Mesenchymal stem cell (in vitro differentiated cells and primary cell): ENCODE measurements around the gene CS.
A peak's percentile ranks its signal among the peaks of the same experiment; 100 is the strongest.

Source experiments
- DNase-seq: peaks from one replicate; pipeline ENCODE4 v3.0.0-alpha.2; 2013
- H2AFZ ChIP-seq: one replicate; pipeline ENCODE4 v1.6.1; 2013; ENCODE audit warnings: low read depth, mild to moderate bottlenecking, control low read depth, inconsistent platforms, low read length, moderate library complexity
- H2AK5ac ChIP-seq: 2 replicates; pipeline ENCODE4 v1.6.1; 2013; ENCODE audit warnings: low read length, moderate library complexity, mild to moderate bottlenecking, inconsistent platforms; ENCODE audit not compliant: severe bottlenecking
- H2BK120ac ChIP-seq: one replicate; pipeline ENCODE4 v1.6.1; 2013; ENCODE audit warnings: low read depth, mild to moderate bottlenecking, inconsistent platforms, low read length, moderate library complexity
- H2BK12ac ChIP-seq, 2 experiments: one replicate each; pipeline ENCODE4 v1.6.1; 2013; ENCODE audit warnings: inconsistent platforms in 2 of 2, low read length in 2 of 2, mild to moderate bottlenecking in 2 of 2, moderate library complexity in 2 of 2, control low read depth in 1 of 2
- H2BK15ac ChIP-seq: one replicate; pipeline ENCODE4 v1.6.1; 2013; ENCODE audit warnings: mild to moderate bottlenecking, low read depth, inconsistent platforms; ENCODE audit not compliant: poor library complexity, severe bottlenecking
- H2BK5ac ChIP-seq: 2 replicates; pipeline ENCODE4 v1.6.1; 2013; ENCODE audit warnings: low read depth, mild to moderate bottlenecking, low read length, control low read depth, inconsistent platforms; ENCODE audit not compliant: poor library complexity, severe bottlenecking
- H3K14ac ChIP-seq, 2 experiments: one replicate each; pipeline ENCODE4 v1.6.1; 2013; ENCODE audit warnings: inconsistent platforms in 2 of 2, low read length in 2 of 2, control low read depth in 1 of 2, mild to moderate bottlenecking in 1 of 2, moderate library complexity in 1 of 2
- H3K18ac ChIP-seq, 2 experiments: one replicate each; pipeline ENCODE4 v1.6.1; 2013; ENCODE audit warnings: inconsistent platforms in 2 of 2, low read length in 2 of 2, control low read depth in 1 of 2, low read depth in 1 of 2, mild to moderate bottlenecking in 1 of 2
- H3K23ac ChIP-seq, 2 experiments: one replicate each; pipeline ENCODE4 v1.6.1; 2013; ENCODE audit warnings: inconsistent platforms in 2 of 2, low read length in 2 of 2, mild to moderate bottlenecking in 2 of 2, moderate library complexity in 2 of 2, control low read depth in 1 of 2
- H3K27ac ChIP-seq: 2 replicates; pipeline ENCODE4 v1.5.1; 2013; ENCODE audit warnings: mild to moderate bottlenecking, moderate library complexity, low read length, control low read depth, inconsistent platforms; ENCODE audit not compliant: poor library complexity, severe bottlenecking
- H3K27me3 ChIP-seq, 2 experiments: 2 replicates each; pipeline versions ENCODE4 v1.6.1 to v1.7.0; 2013; ENCODE audit warnings: low read length in 2 of 2, mild to moderate bottlenecking in 2 of 2, moderate library complexity in 2 of 2, control low read depth in 1 of 2, inconsistent platforms in 1 of 2; ENCODE audit not compliant: control insufficient read depth in 1 of 2, insufficient read depth in 1 of 2
- H3K36me3 ChIP-seq, 2 experiments: 2 replicates each; pipeline versions ENCODE4 v1.6.1 to v1.7.0; 2013; ENCODE audit warnings: low read length in 2 of 2, control low read depth in 1 of 2, inconsistent platforms in 1 of 2, low read depth in 1 of 2, mild to moderate bottlenecking in 1 of 2; ENCODE audit not compliant: insufficient read depth in 2 of 2, control insufficient read depth in 1 of 2
- H3K4ac ChIP-seq, 2 experiments: one replicate each; pipeline ENCODE4 v1.6.1; 2013; ENCODE audit warnings: inconsistent platforms in 2 of 2, low read length in 2 of 2, mild to moderate bottlenecking in 2 of 2, moderate library complexity in 2 of 2, control low read depth in 1 of 2, low read depth in 1 of 2
- H3K4me1 ChIP-seq: 2 replicates; pipeline ENCODE4 v1.6.1; 2013; ENCODE audit warnings: low read depth, low read length, control low read depth; ENCODE audit not compliant: control insufficient read depth, insufficient read depth
- H3K4me2 ChIP-seq: 2 replicates; pipeline ENCODE4 v1.6.1; 2013; ENCODE audit warnings: low read length, mild to moderate bottlenecking, inconsistent platforms; ENCODE audit not compliant: poor library complexity, severe bottlenecking
- H3K4me3 ChIP-seq, 2 experiments: 2 replicates each; pipeline versions ENCODE4 v1.5.1 to v1.7.0; 2013; ENCODE audit warnings: low read length in 2 of 2, mild to moderate bottlenecking in 2 of 2, control low read depth in 1 of 2, low read depth in 1 of 2; ENCODE audit not compliant: insufficient read depth in 1 of 2
- H3K79me1 ChIP-seq: replicated peaks from 2 replicates; pipeline ENCODE4 v1.6.1; 2013; ENCODE audit warnings: mild to moderate bottlenecking, control low read depth, low read length, inconsistent platforms; ENCODE audit not compliant: poor library complexity, severe bottlenecking
- H3K9ac ChIP-seq: 2 replicates; pipeline ENCODE4 v1.7.0; 2013; ENCODE audit warnings: mild to moderate bottlenecking, low read length, moderate library complexity
- H3K9me3 ChIP-seq: 2 replicates; pipeline ENCODE4 v1.7.0; 2013; ENCODE audit warnings: mild to moderate bottlenecking, low read length; ENCODE audit not compliant: control insufficient read depth
- H4K8ac ChIP-seq: one replicate; pipeline ENCODE4 v1.6.1; 2013; ENCODE audit warnings: inconsistent platforms, mild to moderate bottlenecking, low read length, moderate library complexity
- H4K91ac ChIP-seq: one replicate; pipeline ENCODE4 v1.6.1; 2013; ENCODE audit warnings: mild to moderate bottlenecking, low read length, inconsistent platforms
- WGBS: methylation state at CpG from one replicate; pipeline ENCODE4 v1.1.7; 2013; ENCODE audit warnings: mixed read lengths; 5-methylcytosine and 5-hydroxymethylcytosine counted together

Gene CS

DNA sequence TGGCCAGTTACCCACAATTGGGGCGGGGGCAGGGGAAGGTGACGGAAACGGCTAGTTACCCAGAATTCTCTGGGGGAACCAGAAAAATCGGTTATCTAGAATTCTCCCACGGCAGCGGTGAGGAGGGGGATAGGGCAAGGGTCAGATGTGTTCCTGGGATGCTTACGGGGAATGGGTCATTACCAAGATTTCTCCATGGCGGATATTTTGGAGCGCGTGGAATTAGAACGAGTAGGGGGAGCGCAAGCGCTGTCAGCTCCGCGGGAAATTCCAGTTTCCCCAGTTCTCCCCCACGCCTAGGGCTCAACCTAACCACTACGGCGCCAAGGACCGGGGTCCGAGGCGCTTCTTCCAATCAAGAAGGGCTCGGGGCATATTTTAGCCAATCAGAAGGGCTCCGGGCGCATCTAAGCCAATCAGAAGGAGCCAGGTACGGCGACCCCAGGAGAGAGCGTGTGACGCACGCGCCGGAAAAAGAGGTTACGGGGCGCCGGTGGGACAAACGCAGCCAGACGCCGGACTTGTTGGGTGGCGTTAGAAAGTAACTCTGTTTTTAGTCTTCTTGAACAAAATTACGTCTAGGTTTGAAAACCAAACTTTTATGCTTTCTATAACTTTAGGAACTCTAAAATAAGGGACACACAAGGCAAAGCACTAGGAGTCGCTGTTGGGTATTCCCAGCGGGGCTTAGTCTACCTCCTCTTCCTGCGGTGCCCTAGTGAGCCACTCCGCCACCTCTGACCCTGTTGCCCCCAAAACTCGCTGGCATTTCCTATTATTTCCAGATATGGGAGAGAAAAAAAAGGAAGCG is 33.8 kb upstream of the CS start, which contains the start of gene PAN2:
PAN2 (minus strand) TSS at position 322 of the 811 bp plus-strand sequence. CDS start 906 bp downstream, outside the sequence.
- Histone ChIP-seq H3K79me1 (peaks cover 3% of the 10 kb centered on the region), H2AFZ (peak within 1 kb of the TSS; percentile 78), H3K14ac (no peak within 1 kb of the TSS), H2BK120ac (peak within 1 kb of the TSS; percentile 84), H3K9me3 (no peaks in the 10 kb centered on the region), H3K4ac (peak within 1 kb of the TSS; percentile 25 to 92), H2AK5ac (peak within 1 kb of the TSS; percentile 95), H3K27me3 (no peaks in the 10 kb centered on the region), H3K4me3 (peak within 1 kb of the TSS; percentile 52 to 90), H2BK12ac (peak within 1 kb of the TSS in 1 of 2 experiments; percentile 4), H4K8ac (peak within 1 kb of the TSS; percentile 84), H3K18ac (peak within 1 kb of the TSS; percentile 68), H3K36me3 (no peaks in the 10 kb centered on the region), H3K9ac (peak within 1 kb of the TSS; percentile 98), H4K91ac (peak within 1 kb of the TSS; percentile 62), H3K4me2 (peak within 1 kb of the TSS; percentile 91), H3K27ac (peak within 1 kb of the TSS; percentile 96), H2BK15ac (no peak within 1 kb of the TSS), H2BK5ac (peak within 1 kb of the TSS; percentile 67), H3K23ac (no peak within 1 kb of the TSS), H3K4me1 (peaks cover 10% of the 10 kb centered on the region)
- 2% methylated on average over 39 of the region's 45 CpGs for WGBS
- DNase-seq, result peak; percentile 97

DNA sequence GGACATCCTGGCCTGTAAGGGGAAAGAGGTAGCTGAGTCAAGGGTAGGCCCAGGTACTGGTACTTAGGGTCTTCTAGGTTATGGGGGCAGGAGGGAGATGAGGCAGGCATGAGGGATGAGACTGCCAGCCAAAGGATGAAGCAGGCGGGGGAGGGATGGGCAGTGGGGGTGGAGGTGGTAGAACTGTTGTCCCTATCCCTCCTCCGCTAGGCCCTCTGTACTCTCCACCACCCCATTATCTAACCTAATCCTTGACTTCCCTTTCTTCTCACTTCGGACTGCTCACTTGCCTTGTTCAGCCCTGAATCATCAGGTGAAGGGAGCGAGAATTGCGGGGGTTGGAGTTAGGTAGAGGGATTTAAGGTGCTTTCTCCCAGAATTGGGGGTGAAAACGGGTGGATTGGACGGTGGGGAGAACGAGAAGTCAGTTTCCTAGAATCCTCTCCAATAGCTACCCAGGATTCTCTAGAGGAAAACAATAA is 33.1 kb upstream of the CS start:
- Histone ChIP-seq H3K36me3 (peaks cover 0 to under 1% of the 10 kb centered on the region in 2 experiments), H3K79me1 (peaks cover 3% of the 10 kb centered on the region), H2BK5ac (no peak overlapping the region), H3K27ac (peak overlapping the region; percentile 96), H4K8ac (peak overlapping the region; percentile 56), H3K14ac (no peak overlapping the region), H3K9ac (peak overlapping the region; percentile 98), H2AK5ac (peak overlapping the region; percentile 26), H3K23ac (no peak overlapping the region), H3K4me3 (peak overlapping the region in 1 of 2 experiments; percentile 90), H3K9me3 (no peaks in the 10 kb centered on the region), H2AFZ (peak overlapping the region; percentile 78), H3K4ac (peak overlapping the region in 1 of 2 experiments; percentile 92), H2BK120ac (no peak overlapping the region), H3K4me2 (peak overlapping the region; percentile 72), H3K4me1 (peaks cover 6% of the 10 kb centered on the region), H2BK15ac (no peak overlapping the region), H2BK12ac (peak overlapping the region in 1 of 2 experiments; percentile 4), H4K91ac (peak overlapping the region; percentile 62), H3K18ac (peak overlapping the region; percentile 68), H3K27me3 (no peaks in the 10 kb centered on the region)
- WGBS, result 89% methylated on average over 2 of the region's 8 CpGs
- no peak for DNase-seq

DNA sequence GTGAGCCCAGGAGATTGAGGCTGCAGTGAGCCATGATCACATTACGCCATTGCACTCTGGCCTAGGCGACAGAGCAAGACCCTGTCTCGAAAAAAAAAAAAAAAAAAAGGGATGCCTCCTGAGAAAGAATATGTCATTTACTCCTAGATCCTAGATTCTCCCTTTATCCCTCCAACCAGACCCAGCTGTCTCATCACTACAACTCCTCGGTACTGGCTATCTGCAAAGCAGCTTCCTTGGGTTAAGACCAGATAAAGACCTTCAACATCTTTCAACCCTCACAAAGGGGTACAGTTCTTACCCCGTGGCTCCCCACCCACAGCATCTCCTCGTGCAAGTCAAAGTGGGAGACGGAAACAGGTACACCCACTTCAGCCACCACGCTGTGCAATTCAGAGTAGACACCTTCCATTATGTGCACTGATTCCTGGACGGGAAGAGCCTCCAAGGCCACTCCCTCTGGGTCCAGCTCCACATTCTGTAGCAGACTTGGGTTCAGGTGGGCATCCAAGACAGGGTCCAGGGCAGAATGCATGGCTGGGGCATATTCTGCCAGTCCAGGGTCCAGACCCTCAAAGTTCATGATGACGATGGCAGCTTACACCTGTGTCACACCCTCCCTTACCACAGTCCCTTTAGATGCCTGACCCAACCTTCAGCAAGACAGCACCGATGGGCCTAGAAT is 32.5 kb upstream of the CS start:
- Histone ChIP-seq H3K4me3 (peak overlapping the region in 1 of 2 experiments; percentile 90), H2BK120ac (no peak overlapping the region), H2BK12ac (no peak overlapping the region)

More for the DNA sequence above, 32.5 kb upstream of the CS start:
- H3K27me3 ChIP-seq, result no peaks in the 10 kb centered on the region
- H3K27ac ChIP-seq, result no peak overlapping the region
- peak overlapping the region; percentile 62 for H4K91ac ChIP-seq
- H3K14ac ChIP-seq, result no peak overlapping the region
- H3K36me3 ChIP-seq, result peaks cover 0 to 6% of the 10 kb centered on the region in 2 experiments
- no peak for DNase-seq
- peak overlapping the region; percentile 56 for H4K8ac ChIP-seq
- peak overlapping the region; percentile 26 for H2AK5ac ChIP-seq
- no peak overlapping the region for H2AFZ ChIP-seq
- H3K18ac ChIP-seq, result no peak overlapping the region
- H3K23ac ChIP-seq, result no peak overlapping the region
- WGBS, result 93% methylated on average over 11 of the region's 11 CpGs
- H3K9me3 ChIP-seq, result no peaks in the 10 kb centered on the region
- no peak overlapping the region for H2BK15ac ChIP-seq
- no peak overlapping the region for H3K4me2 ChIP-seq
- peaks cover 3% of the 10 kb centered on the region for H3K79me1 ChIP-seq
- H2BK5ac ChIP-seq, result no peak overlapping the region
- peak overlapping the region; percentile 98 for H3K9ac ChIP-seq
- peak overlapping the region; percentile 25 to 92 for H3K4ac ChIP-seq
- H3K4me1 ChIP-seq, result peaks cover 6% of the 10 kb centered on the region
